NT2/D1 (cell line): ENCODE data around the gene SCNN1B.
"Not testable (repeated sequence)": the region's sequence is repeated elsewhere in the genome, so short reads cannot be mapped to it uniquely, and the experiment has no call there.

Experiments
- DNase-seq: peaks from one replicate; pipeline ENCODE4 v3.0.0-alpha.2; 2011; ENCODE audit warnings: low read depth, low spot score
- H3K27me3 ChIP-seq: 2 replicates; pipeline ENCODE4 v1.6.0; 2011; ENCODE audit warnings: mild to moderate bottlenecking; ENCODE audit not compliant: insufficient read length, insufficient read depth
- H3K36me3 ChIP-seq: 2 replicates; pipeline ENCODE4 v1.6.1; 2011; ENCODE audit warnings: mild to moderate bottlenecking, low read length, mixed read lengths; ENCODE audit not compliant: insufficient read depth, insufficient read length
- H3K4me1 ChIP-seq: 2 replicates; pipeline ENCODE4 v1.5.1; 2011; ENCODE audit not compliant: insufficient read depth, insufficient read length
- H3K4me3 ChIP-seq: 2 replicates; pipeline ENCODE4 v1.5.1; 2011; ENCODE audit warnings: low read depth; ENCODE audit not compliant: insufficient read length
- H3K9ac ChIP-seq: 2 replicates; pipeline ENCODE4 v1.6.0; 2011; ENCODE audit warnings: low read depth; ENCODE audit not compliant: insufficient read length
- H3K9me3 ChIP-seq: 2 replicates; pipeline ENCODE4 v1.5.1; 2011; ENCODE audit warnings: mild to moderate bottlenecking, low read length; ENCODE audit not compliant: insufficient read depth
- SUZ12 ChIP-seq: IDR thresholded peaks from 2 replicates; pipeline ENCODE4 v1.6.1; 2011; ENCODE audit not compliant: insufficient read length, insufficient read depth; ENCODE audit errors: extremely low read depth
- YY1 ChIP-seq: IDR thresholded peaks from 2 replicates; pipeline ENCODE4 v1.6.1; 2011; ENCODE audit not compliant: insufficient read length, insufficient read depth
- ZNF274 ChIP-seq: IDR thresholded peaks from 2 replicates; pipeline ENCODE4 v1.6.1; 2011; ENCODE audit warnings: mild to moderate bottlenecking, low read depth, low read length

The SCNN1B gene

GRCh38 chr16:23394141-23394831 lies 92.2 kb downstream of the SCNN1B start:
- TF ChIP-seq YY1 = no peak
- TF ChIP-seq ZNF274 = no peak
- no peak for TF ChIP-seq SUZ12
- no peaks in the 10 kb centered on the region for H3K27me3 ChIP-seq
- peaks cover 52% of the 10 kb centered on the region for H3K36me3 ChIP-seq

GRCh38 chr16:23395732-23396131 lies 93.6 kb downstream of the SCNN1B start:
- TF ChIP-seq YY1 (no peak), ZNF274 (no peak), SUZ12 (no peak)
- H3K4me1 ChIP-seq = peaks cover 6% of the 10 kb centered on the region
- H3K9ac ChIP-seq = no peak overlapping the region
- H3K9me3 ChIP-seq = no peaks in the 10 kb centered on the region
- H3K27me3 ChIP-seq = no peaks in the 10 kb centered on the region
- H3K36me3 ChIP-seq = peaks cover 45% of the 10 kb centered on the region
- no peak for DNase-seq
- no peak overlapping the region for H3K4me3 ChIP-seq

More at GRCh38 chr16:23394141-23394831, 92.2 kb downstream of the SCNN1B start:
- H3K9me3 ChIP-seq = no peaks in the 10 kb centered on the region
- H3K9ac ChIP-seq = no peak overlapping the region
- H3K4me3 ChIP-seq = no peak overlapping the region
- no peaks in the 10 kb centered on the region for H3K4me1 ChIP-seq
- DNase-seq = no peak

- H3K9me3 ChIP-seq = no peaks in the 10 kb centered on the region
Observed at GRCh38 chr16:23397464-23397863, 95.4 kb downstream of the SCNN1B start.

GRCh38 chr16:23398987-23399805 lies 97.1 kb downstream of the SCNN1B start:
- no peak for TF ChIP-seq SUZ12
- TF ChIP-seq ZNF274 = no peak
- TF ChIP-seq YY1 = no peak
- H3K27me3 ChIP-seq = no peaks in the 10 kb centered on the region
- H3K9ac ChIP-seq = peak overlapping the region; percentile 56
- no peaks in the 10 kb centered on the region for H3K9me3 ChIP-seq
- no peak overlapping the region for H3K4me3 ChIP-seq
- peaks cover 6% of the 10 kb centered on the region for H3K4me1 ChIP-seq
- DNase-seq = peak; percentile 90
- H3K36me3 ChIP-seq = peaks cover 44% of the 10 kb centered on the region

More at GRCh38 chr16:23397464-23397863, 95.4 kb downstream of the SCNN1B start:
- no peak for DNase-seq
- Histone ChIP-seq H3K4me1 (peaks cover 6% of the 10 kb centered on the region), H3K9ac (no peak overlapping the region), H3K36me3 (peaks cover 32% of the 10 kb centered on the region), H3K4me3 (no peak overlapping the region), H3K27me3 (no peaks in the 10 kb centered on the region)
- no peak for TF ChIP-seq ZNF274
- no peak for TF ChIP-seq SUZ12
- no peak for TF ChIP-seq YY1

- not testable (repeated sequence) for H3K4me1 ChIP-seq, H3K27me3 ChIP-seq, DNase-seq, H3K4me3 ChIP-seq, H3K9me3 ChIP-seq
- peaks cover 54% of the 10 kb centered on the region for H3K36me3 ChIP-seq
- peak overlapping the region; percentile 51 for H3K9ac ChIP-seq
Observed at GRCh38 chr16:23400447-23400846, 98.3 kb downstream of the SCNN1B start.

- TF ChIP-seq ZNF274 (no peak), SUZ12 (no peak)
- Histone ChIP-seq H3K4me1 (peaks cover 6% of the 10 kb centered on the region), H3K36me3 (peaks cover 53% of the 10 kb centered on the region)
Observed at GRCh38 chr16:23401139-23401538, 99.0 kb downstream of the SCNN1B start.

GRCh38 chr16:23402100-23402499 lies 100.0 kb downstream of the SCNN1B start:
- Histone ChIP-seq H3K36me3 (peaks cover 60% of the 10 kb centered on the region), H3K9ac (no peak overlapping the region), H3K4me1 (peaks cover 9% of the 10 kb centered on the region), H3K27me3 (no peaks in the 10 kb centered on the region), H3K9me3 (no peaks in the 10 kb centered on the region), H3K4me3 (no peak overlapping the region)
- TF ChIP-seq ZNF274 = no peak
- TF ChIP-seq SUZ12 = no peak
- no peak for TF ChIP-seq YY1
- DNase-seq = no peak

More at GRCh38 chr16:23401139-23401538, 99.0 kb downstream of the SCNN1B start:
- Histone ChIP-seq H3K9me3 (no peaks in the 10 kb centered on the region), H3K27me3 (no peaks in the 10 kb centered on the region), H3K9ac (no peak overlapping the region), H3K4me3 (no peak overlapping the region)
- DNase-seq = no peak
